HUDEP-2 (cell line): Measurements from ENCODE around the gene SLC13A2.
"Not testable (repeated sequence)": the region's sequence is repeated elsewhere in the genome, so short reads cannot be mapped to it uniquely, and the experiment has no call there.

Experiments
- DNase-seq, 76 experiments: peaks; one replicate each; lab custom pipeline; 2025; ENCODE audit not compliant: unreplicated experiment in 76 of 76; lab: John Stamatoyannopoulos, UW

Gene SLC13A2, protein sequence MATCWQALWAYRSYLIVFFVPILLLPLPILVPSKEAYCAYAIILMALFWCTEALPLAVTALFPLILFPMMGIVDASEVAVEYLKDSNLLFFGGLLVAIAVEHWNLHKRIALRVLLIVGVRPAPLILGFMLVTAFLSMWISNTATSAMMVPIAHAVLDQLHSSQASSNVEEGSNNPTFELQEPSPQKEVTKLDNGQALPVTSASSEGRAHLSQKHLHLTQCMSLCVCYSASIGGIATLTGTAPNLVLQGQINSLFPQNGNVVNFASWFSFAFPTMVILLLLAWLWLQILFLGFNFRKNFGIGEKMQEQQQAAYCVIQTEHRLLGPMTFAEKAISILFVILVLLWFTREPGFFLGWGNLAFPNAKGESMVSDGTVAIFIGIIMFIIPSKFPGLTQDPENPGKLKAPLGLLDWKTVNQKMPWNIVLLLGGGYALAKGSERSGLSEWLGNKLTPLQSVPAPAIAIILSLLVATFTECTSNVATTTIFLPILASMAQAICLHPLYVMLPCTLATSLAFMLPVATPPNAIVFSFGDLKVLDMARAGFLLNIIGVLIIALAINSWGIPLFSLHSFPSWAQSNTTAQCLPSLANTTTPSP

DNA sequence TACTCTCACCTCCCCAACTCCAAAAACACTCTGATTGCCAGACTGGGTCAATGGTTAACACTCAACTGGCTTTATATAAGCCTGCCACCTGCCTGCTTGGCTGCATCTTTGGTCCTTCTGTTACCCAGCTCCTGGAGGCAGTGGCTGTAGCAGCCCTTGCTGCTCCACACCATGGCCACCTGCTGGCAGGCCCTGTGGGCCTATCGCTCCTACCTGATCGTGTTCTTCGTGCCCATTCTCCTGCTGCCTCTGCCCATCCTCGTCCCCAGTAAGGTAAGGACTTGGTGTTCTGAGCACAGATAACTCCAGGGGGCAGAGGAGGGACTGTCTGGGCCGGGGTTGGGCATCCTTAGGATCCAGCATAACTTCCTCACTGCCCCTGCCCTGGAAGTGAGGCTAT lies at the start of gene SLC13A2:
TSS of gene SLC13A2 (plus strand) at position 103 of the 400 bp plus-strand sequence. CDS start at position 172, 69 bp downstream.
- DNase-seq: no peak

DNA sequence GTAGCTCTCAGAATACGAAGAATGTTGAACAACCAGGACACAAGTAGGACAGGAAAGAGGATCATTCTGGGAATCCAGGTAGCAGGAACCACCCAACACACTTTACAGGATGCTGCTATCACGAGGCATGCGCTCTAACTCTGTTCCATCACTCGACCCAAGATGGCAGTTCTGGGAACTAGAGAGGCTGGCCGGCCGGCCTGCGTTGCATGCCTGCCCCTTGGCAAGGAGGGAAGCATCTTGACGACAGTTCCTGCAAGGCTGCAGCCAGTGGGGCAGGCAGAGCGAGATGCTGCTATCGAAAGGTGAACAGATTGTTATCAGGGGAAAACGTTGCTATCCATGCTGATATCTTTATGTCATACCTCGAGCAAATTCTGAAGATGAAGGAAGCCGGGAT lies 48.2 kb upstream of the SLC13A2 start:
- no peak for DNase-seq

DNA sequence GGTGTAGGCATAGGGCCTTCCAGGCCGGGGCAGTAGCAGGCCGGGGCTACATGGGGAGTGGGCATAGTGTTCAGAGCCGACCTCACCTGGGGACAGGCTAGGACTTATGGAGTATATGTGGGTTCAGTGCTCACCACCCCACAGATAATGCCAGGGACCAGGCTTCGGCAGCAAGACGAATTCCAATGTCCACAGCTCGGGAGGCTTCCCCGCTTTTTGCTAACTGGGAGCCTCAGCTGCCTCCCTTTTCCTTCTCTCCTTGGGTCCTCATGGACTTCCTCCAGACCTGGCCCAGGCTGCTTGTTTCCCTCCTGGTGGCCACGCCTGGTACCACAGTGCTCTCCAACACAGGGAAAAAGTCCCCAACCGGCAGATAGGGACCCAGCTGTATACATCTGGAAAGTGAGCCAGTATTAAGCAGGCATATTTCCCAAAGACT lies 47.3 kb upstream of the SLC13A2 start:
- peak in 14 of 76 experiments; percentile 1 to 17 (median 6) for DNase-seq

DNA sequence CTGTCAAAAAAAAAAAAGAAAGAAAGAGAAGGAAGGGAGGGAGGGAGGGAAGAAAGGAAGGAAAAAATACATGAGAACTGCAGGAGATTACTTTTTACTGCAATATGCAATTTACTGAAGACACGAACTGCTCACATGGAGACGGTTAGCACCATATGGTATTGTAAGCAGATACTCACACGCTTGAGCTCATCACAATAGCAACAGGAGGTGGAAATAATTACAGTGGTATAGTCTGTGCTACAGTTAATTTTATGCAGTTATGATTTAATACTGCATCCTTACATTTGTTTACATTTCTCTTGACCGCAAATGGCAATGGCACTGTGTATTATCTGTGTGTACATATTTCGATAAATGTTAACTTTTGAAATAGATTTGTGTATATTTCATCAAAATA lies 46.1 kb upstream of the SLC13A2 start:
- no peak for DNase-seq

DNA sequence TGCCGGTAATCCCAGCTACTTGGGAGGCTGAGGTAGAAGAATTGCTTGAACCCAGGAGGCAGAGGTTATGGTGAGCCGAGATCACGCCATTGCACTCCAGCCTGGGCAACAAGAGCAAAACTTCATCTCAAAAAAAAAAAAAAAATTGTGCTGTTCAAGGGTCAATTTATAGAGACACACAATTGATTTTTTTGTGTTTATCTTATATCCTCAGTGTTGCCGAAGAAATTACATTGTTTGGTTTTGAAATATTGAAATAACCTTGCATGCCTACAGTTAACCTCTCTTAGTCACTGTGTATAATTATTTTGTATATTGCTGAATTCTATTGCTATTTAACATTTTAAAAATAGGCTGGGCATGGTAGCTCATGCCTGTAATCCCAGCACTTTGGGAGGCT lies 45.5 kb upstream of the SLC13A2 start:
- DNase-seq: not testable (repeated sequence)

DNA sequence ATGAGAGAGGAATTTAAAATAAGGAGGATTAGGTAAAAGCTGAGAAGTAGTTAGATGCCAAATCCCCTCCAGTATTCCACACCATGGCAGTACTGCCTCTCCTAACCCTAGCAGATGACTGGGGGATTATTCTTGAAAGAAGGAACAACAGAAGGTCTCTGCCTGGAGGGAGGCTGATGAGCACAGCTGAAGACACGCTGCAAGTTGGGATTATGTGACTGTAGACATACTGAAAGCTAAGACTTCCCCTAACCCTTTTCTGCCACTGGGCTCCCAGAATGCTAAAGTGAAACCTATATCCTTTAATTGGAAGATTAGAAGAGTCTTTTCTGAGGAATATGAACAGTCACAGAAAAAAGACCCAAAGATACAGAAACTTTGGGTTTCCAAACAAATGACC lies 39.7 kb upstream of the SLC13A2 start:
- DNase-seq: no peak

DNA sequence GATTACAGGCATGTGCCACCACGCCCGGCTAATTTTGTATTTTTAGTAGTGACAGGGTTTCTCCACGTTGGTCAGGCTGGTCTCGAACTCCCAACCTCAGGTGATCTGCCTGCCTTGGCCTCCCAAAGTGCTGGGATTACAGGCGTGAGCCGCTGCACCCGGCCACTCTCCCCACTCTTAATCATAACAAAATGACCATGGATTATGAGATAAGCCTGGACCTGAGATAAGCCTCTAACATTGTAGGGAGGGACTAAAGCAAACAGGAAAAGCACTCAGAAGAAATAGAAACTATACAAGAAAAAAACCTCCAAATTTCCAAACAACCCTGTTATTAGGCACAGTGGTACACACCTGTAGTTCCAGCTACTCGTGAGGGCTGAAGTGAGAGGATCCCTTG lies 39.1 kb upstream of the SLC13A2 start:
- DNase-seq: not testable (repeated sequence)

DNA sequence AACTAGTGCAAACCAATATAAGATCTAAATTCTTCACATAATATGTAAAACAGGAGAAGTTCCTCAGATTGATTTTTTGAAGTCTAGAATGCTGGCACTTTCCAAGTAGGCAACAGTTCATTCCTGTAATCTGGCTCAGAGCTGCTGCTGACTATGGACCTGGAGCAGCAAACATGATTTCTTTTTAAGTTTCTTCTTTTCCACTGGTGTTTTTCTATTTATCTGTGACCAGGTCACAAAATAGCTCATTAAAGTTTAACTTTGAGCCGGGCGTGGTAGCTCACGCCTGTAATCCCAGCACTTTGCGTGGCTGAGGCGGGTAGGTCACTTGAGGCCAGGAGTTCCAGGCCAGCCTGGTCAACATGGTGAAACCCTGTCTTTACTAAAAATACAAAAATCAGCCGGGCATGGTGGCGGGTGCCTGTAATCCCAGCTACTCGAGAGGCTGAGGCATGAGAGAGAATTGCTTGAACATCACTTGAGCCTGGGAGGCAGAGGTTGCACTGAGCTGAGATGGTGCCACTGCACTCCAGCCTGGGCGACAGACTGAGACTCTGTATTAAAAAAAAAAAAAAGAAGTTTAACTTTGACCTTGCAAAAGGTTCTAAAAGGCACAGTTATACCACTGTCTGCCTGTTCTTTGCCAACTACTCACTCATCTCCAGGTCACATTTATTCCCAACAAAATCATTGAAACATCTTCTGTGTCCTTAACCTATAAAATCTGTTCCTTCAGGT lies 29.4 kb upstream of the SLC13A2 start:
- DNase-seq: no peak

DNA sequence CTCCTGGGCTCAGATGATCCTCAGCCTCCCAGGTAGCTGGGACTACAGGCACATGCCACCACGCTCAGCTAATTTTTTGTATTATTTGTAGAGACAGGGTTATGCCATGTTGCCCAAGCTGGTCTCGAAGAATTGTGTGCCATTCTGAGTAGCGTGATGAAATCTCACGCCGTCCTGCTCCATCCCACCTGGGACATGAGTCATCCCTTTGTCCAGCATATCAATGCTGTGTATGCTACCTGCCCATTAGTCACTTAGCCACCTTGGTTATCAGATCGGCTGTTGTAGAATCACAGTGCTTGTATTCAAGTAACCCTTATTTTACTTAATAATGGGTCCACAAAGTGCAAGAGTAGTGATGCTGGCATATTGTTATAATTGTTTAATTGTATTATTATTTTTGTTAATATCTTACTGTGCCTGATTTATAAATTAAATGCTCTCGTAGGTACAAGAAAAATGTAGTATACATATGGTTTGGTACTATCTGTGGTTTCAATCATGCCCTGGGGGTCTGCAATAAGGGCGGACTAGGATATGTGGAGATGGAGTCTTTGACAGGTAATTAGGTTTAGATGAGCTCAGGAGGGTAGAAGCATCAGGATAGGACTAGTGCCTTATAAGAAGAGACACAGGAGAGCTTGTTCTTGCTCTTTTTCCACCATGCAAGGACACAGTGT lies 26.6 kb upstream of the SLC13A2 start:
- no peak for DNase-seq

DNA sequence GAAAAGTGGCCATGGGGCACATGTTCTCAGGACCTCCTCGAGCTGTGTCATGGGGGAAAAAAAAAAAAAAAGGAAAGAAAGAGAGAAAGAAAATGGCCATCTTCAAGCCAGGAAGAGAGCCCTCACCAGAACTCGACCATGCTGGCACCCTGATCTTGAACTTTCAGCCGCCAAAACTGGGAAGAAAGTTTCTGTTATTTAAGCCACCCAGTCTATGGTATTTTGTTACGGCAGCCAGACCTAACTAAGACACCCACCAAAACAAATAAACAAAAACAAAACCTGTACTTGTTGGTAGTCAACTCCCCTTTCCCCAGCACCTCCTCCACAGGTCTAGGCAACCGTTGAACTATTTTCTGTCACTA lies 26.1 kb upstream of the SLC13A2 start:
- no peak for DNase-seq

DNA sequence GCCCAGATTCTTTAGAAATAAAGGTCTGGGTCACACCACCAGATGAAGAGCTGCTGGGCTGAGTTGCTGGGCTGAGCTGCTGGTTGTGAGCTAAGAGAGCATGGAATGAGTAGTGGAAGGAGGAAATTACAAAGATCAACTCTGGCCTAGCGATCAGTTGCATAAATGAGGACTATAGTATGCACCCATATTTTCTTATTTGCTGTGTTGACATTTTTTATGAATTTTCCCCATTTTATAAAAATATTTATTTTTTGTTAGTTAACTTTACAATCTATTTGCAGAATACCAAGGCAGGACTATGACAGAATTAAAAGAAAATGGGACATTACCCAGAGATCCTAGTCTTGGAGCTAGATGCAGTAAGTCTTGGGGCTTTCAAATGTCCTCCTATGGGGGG lies 23.6 kb upstream of the SLC13A2 start:
- no peak for DNase-seq

DNA sequence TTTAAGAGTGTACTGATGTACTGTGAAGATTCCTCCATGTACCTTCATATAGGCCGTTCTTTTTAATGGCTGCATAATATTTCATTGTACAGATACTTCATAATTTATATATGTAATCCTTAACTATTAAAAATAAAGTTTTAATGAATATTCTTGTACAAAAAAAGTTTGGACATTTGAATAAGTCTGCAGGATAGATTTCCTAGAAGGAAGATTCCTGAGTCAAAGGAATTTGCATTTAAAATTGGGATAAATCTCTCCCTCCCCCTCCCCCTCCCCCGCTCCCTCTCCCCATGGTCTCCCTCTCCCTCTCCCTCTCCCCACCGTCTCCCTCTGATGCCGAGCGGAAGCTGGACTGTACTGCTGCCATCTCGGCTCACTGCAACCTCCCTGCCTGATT lies 15.6 kb upstream of the SLC13A2 start:
- DNase-seq: no peak

DNA sequence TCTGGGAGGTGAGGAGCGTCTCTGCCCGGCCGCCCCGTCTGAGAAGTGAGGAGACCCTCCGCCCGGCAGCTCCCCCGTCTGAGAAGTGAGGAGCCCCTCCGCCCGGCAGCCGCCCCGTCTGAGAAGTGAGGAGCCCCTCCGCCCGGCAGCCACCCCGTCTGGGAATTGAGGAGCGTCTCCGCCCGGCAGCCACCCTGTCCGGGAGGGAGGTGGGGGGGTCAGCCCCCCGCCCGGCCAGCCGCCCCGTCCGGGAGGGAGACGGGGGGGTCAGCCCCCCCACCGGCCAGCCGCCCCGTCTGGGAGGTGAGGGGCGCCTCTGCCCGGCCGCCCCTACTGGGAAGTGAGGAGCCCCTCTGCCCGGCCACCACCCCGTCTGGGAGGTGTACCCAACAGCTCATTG lies 14.6 kb upstream of the SLC13A2 start:
- DNase-seq: not testable (repeated sequence)

DNA sequence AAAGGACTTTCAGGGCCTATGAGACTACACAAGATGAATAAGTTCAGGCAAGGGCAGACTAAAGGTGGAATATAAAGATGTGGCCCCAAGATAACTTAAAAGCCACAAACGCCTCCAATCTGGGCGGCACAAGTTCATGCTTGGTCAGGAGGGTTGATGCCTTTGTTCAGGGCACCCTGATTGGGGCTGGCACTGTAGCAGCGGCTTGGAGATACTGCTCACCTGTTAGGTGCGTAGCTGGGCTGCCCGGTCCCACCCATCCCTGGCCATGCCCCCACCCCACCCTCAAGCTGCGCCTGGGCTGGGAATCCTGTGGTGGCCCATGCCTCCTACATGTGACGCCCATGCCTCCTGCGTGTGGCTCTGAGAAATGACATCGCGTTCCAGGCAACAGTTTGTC lies 12.5 kb upstream of the SLC13A2 start:
- DNase-seq: no peak

DNA sequence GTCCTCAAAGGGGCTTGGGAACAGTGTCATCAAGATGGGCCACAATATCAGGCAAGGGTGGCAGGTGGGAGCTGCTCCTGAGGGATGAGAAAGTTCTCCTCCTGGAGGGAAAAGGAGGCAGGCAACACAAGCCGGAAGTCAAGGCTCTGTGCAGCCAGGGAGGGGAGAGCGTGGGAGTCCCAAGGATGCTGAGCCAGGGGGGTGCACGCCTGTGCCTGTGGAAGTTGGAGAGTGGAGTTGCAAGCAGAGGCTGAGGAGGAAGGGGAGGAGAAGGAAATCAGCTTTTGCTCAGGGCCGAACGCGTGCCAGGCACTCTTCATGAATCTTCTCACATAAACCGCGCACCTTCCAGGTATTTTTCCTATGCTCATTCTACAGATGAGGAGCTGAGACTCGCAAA lies 7.4 kb upstream of the SLC13A2 start:
- no peak for DNase-seq

DNA sequence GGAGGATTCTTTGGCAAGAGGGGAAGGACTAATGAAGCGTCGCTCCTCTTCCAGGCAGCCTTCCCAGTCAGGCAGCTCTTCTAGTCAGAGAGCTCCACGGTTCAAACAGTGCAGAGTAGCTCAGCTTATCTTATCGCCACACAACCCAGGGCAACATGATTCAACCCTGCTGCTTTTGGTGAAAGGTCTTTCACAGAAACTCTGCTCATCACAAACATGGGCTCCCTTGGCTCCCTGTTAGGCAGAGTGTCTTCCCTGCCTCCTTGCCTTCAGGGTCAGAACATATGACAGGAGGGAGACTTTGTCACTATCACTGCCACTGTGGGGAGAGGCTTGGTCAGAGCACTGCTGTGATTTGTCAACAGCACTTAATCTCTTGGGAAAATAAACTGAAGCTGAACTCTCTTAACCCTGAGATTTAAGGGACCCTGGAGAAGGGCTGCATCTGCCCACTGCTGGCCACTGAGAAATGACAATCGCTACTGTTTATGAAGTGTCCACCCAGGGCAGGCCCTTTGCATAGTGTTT lies 6.9 kb upstream of the SLC13A2 start:
- DNase-seq: peak in 47 of 76 experiments; percentile 4 to 68 (median 26)

DNA sequence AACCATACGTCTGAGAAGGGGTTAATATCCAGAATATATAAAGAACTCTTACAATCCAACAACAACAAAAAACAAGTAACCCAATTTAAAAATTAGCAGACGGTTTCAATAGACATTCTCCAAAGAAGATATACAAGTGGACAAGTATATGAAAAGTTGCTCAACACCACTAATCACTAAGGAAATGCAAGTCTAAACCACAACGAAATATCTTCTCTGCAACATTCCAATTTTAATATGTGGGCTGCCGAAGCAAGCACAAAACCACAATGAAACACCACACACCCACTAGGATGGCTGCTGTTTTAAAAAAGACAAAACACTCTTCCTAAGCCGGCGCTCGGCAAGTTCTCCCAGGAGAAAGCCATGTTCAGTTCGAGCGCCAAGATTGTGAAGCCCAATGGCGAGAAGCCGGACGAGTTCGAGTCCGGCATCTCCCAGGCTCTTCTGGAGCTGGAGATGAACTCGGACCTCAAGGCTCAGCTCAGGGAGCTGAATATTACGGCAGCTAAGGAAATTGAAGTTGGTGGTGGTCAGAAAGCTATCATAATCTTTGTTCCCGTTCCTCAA lies 5.9 kb upstream of the SLC13A2 start:
- DNase-seq: no peak

DNA sequence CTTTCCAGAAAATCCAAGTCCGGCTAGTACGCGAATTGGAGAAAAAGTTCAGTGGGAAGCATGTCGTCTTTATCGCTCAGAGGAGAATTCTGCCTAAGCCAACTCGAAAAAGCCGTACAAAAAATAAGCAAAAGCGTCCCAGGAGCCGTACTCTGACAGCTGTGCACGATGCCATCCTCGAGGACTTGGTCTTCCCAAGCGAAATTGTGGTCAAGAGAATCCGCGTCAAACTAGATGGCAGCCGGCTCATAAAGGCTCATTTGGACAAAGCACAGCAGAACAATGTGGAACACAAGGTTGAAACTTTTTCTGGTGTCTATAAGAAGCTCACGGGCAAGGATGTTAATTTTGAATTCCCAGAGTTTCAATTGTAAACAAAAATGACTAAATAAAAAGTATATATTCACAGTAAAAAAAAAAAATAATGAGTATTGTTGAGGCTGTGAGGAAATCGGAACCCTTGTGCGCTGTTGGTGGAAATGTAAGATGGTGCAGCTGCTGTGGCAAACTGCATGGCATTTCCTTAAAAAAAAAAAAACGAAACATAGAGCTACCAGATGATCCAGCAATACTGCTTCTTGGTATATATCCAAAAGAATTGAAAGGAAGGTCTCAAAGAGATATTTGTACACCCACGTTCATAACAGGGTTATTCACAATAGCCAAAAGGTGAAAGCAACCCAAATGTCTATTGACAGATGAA lies 5.3 kb upstream of the SLC13A2 start:
- DNase-seq: not testable (repeated sequence)

DNA sequence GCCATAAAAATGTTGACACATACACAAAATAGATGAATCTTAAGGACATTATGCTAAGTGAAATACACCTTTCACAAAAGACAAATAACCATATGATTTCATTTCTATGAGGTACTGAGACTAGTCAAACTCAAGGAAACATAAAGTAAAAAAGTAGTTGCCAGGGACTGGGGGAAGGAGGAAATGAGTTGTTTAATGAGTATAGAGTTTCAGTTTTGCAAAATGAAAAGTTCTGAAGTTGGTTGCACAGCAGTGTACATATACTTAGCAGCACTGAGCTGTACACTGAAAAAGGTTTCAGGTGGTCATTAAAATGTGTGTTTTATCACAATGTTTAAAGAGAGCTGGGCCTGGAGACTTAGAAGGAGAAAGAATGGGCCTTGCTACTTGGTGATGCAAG lies 4.7 kb upstream of the SLC13A2 start:
- no peak for DNase-seq

DNA sequence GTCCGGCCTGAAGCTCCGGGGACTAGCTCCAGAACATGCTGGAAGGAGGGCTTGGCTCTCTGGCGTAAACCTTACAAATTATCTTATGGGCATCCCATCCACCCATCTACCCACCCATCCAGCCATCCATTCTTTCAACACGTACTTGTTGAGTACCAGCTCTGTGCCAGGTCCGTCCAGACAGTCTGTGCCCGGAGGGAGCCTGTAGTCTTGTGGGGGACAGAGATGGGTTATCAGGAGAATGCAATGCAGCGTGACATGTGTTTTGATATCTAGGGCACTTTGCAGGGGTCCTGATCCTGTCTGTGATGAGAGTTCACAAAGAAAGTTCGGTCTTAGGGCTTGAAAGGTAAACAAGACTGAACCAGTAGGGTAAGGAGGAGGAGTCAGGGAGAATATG lies 4.1 kb upstream of the SLC13A2 start:
- DNase-seq: no peak
